Measurements from ENCODE around the gene BARHL2. TPM values are rescaled to one million over a fixed set of nuclear protein-coding genes. Genes with fewer than 3 reads are reported as not detected.

The BARHL2 gene
- total and polyA plus RNA-seq, 7 donors = not detected

GRCh38 chr1:90728502-90729287 lies 11.6 kb upstream of the BARHL2 start:
- no peak for DNase-seq
- H3K4me1 ChIP-seq = peaks cover 0 to 53% (median 49%) of the 10 kb centered on the region in 4 donors
- 9% methylated on average over 25 of the region's 25 CpGs for WGBS, 2 donors

DNA sequence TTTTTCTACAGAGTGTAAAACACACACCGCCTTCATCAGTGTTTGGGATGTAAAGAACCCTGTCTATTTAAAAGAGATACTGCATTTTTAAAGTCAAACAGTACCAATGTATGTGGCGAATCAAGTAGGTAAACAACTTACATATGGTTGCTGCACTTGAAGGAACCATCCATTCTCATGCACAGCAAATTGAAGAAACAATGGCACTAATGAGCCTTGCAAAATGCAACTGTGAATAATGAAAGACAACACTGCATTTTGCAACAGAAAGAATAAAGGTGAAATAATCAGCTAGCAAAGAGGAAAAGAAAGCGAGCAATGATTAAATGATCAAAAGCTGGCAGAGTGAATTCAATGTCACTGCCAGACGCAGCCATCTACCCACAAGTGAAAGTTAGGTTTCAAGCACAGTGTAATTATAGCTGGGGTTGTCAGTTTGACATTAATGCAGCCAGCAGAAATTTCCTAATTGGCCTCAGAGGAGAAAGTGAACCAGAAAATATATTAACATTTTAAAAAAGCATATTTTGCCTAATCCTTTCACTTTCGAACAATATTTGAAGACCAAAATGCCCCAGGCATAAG lies 10.9 kb upstream of the BARHL2 start:
- H3K36me3 ChIP-seq = no peaks in the 10 kb centered on the region
- H3K27ac ChIP-seq = no peak overlapping the region
- WGBS, 2 donors = 22 to 25% methylated on average over 5 of the region's 5 CpGs
- H3K27me3 ChIP-seq = peaks cover 79 to 100% (median 96%) of the 10 kb centered on the region in 3 donors
- H3K4me1 ChIP-seq = peaks cover 0 to 59% (median 55%) of the 10 kb centered on the region in 4 donors
- no peak for TF ChIP-seq POLR2A (IDR thresholded peaks at IDR 0.05)
- TF ChIP-seq EP300 (IDR thresholded peaks at IDR 0.05) = no peak
- no peak for TF ChIP-seq CTCF (IDR thresholded peaks at IDR 0.05)
- TF ChIP-seq POLR2AphosphoS5 (IDR thresholded peaks at IDR 0.05) = no peak
- intact Hi-C loops (cut with DNase I) = loop anchor here (5.0 to 10.0 kb wide), 3 partner anchors 109 to 437 kb away; partner anchors contain the start of gene ZNF644
- DNase-seq = no peak
- no peak overlapping the region for H3K4me3 ChIP-seq
- H3K9me3 ChIP-seq = no peaks in the 10 kb centered on the region

More at GRCh38 chr1:90728502-90729287, 11.6 kb upstream of the BARHL2 start:
- Histone ChIP-seq H3K36me3 (no peaks in the 10 kb centered on the region), H3K4me3 (no peak overlapping the region), H3K27me3 (peaks cover 72 to 100% (median 93%) of the 10 kb centered on the region in 3 donors), H3K27ac (no peak overlapping the region), H3K9me3 (no peaks in the 10 kb centered on the region)
- intact Hi-C loops (cut with DNase I) = loop anchor here (5.0 to 10.0 kb wide), 3 partner anchors 109 to 436 kb away; partner anchors contain the start of gene ZNF644
- TF ChIP-seq EP300 (IDR thresholded peaks at IDR 0.05) = no peak
- no peak for TF ChIP-seq POLR2AphosphoS5 (IDR thresholded peaks at IDR 0.05)
- TF ChIP-seq CTCF (IDR thresholded peaks at IDR 0.05) = no peak
- no peak for TF ChIP-seq POLR2A (IDR thresholded peaks at IDR 0.05)

GRCh38 chr1:90726986-90727480 lies 9.9 kb upstream of the BARHL2 start:
- Histone ChIP-seq H3K4me3 (no peak overlapping the region), H3K27me3 (peaks cover 85 to 100% (median 99%) of the 10 kb centered on the region in 3 donors), H3K27ac (no peak overlapping the region), H3K9me3 (no peaks in the 10 kb centered on the region), H3K4me1 (peaks cover 0 to 59% (median 56%) of the 10 kb centered on the region in 4 donors), H3K36me3 (no peaks in the 10 kb centered on the region)
- DNase-seq = no peak
- intact Hi-C loops (cut with DNase I) = loop anchor here (5.0 to 10.0 kb wide), 3 partner anchors 110 to 438 kb away; partner anchors contain the start of gene ZNF644
- TF ChIP-seq CTCF (IDR thresholded peaks at IDR 0.05) (no peak), POLR2AphosphoS5 (IDR thresholded peaks at IDR 0.05) (no peak), EP300 (IDR thresholded peaks at IDR 0.05) (no peak), POLR2A (IDR thresholded peaks at IDR 0.05) (no peak)
- 11 to 14% methylated on average over 25 of the region's 25 CpGs for WGBS, 2 donors

GRCh38 chr1:90726425-90726985 lies 9.4 kb upstream of the BARHL2 start:
- intact Hi-C loops (cut with DNase I) = loop anchor here (5.0 to 10.0 kb wide), 3 partner anchors 111 to 438 kb away; partner anchors contain the start of gene ZNF644
- peaks cover 0 to 59% (median 56%) of the 10 kb centered on the region in 4 donors for H3K4me1 ChIP-seq
- H3K27ac ChIP-seq = no peak overlapping the region
- peaks cover 84 to 100% (median 100%) of the 10 kb centered on the region in 3 donors for H3K27me3 ChIP-seq
- TF ChIP-seq POLR2A (IDR thresholded peaks at IDR 0.05) (no peak), CTCF (IDR thresholded peaks at IDR 0.05) (no peak), EP300 (IDR thresholded peaks at IDR 0.05) (no peak), POLR2AphosphoS5 (IDR thresholded peaks at IDR 0.05) (no peak)
- DNase-seq = no peak
- no peaks in the 10 kb centered on the region for H3K9me3 ChIP-seq
- no peak overlapping the region for H3K4me3 ChIP-seq
- 4 to 7% methylated on average over 28 of the region's 28 CpGs for WGBS, 2 donors
- H3K36me3 ChIP-seq = no peaks in the 10 kb centered on the region
